Urinary bladder (tissue), 4 donors: ENCODE measurements around the gene ZNF710. TPM values are rescaled to one million over a fixed set of nuclear protein-coding genes. Genes with fewer than 3 reads are reported as not detected.

Experiments
- DNase-seq: peaks from one replicate; pipeline ENCODE4 v3.0.0-alpha.2; 2015; ENCODE audit errors: extremely low spot score
- H3K27ac ChIP-seq: one replicate; pipeline ENCODE4 v1.5.1; 2013; ENCODE audit warnings: low read depth, mild to moderate bottlenecking, moderate library complexity
- H3K36me3 ChIP-seq: one replicate; pipeline ENCODE4 v1.6.1; 2013; ENCODE audit warnings: mild to moderate bottlenecking, moderate library complexity; ENCODE audit not compliant: insufficient read depth
- H3K4me1 ChIP-seq: one replicate; pipeline ENCODE4 v1.6.1; 2013; ENCODE audit warnings: mild to moderate bottlenecking, moderate library complexity; ENCODE audit not compliant: insufficient read depth
- H3K4me3 ChIP-seq: one replicate; pipeline ENCODE4 v1.5.1; 2013; ENCODE audit warnings: low read depth, low read length
- WGBS: extraction: QIAGEN DNeasy Blood & Tissue Kit; methylation state at CpG from one replicate; pipeline ENCODE4 v1.1.7; 2013; 5-methylcytosine and 5-hydroxymethylcytosine counted together
- polyA plus RNA-seq: library from polyadenylated mRNA; stranded (reverse); fragments of 200-250 nt; gene quantifications from one replicate; pipeline ENCODE4 v1.2.3, GENCODE V29; 2013
- total RNA-seq: library from RNA; depleted of rRNA; stranded (reverse); fragments of >200 nt; gene quantifications from one replicate; pipeline ENCODE4 v1.2.3, GENCODE V29; 2014
- donor health status: healthy with polysubstance abuse.
- donor health status: healthy.

The ZNF710 gene
- total and polyA plus RNA-seq, 2 donors, result 9.6 to 9.7 TPM

- WGBS, result 75% methylated on average over 5 of the region's 5 CpGs
- Histone ChIP-seq H3K4me1 (no peaks in the 10 kb centered on the region), H3K36me3 (no peaks in the 10 kb centered on the region), H3K27ac (no peak overlapping the region), H3K4me3 (no peak overlapping the region)
- DNase-seq, result no peak
Observed at GRCh38 chr15:90033006-90033405, 31.9 kb downstream of the ZNF710 start.

GRCh38 chr15:90033448-90033847 is 32.3 kb downstream of the ZNF710 start:
- H3K4me3 ChIP-seq, result no peak overlapping the region
- no peaks in the 10 kb centered on the region for H3K36me3 ChIP-seq
- no peaks in the 10 kb centered on the region for H3K4me1 ChIP-seq
- DNase-seq, result no peak
- WGBS, result 81% methylated on average over 6 of the region's 6 CpGs
- H3K27ac ChIP-seq, result no peak overlapping the region

- Histone ChIP-seq H3K36me3 (no peaks in the 10 kb centered on the region), H3K27ac (peak overlapping the region; percentile 1), H3K4me1 (no peaks in the 10 kb centered on the region), H3K4me3 (no peak overlapping the region)
- DNase-seq, result no peak
- WGBS, result 71% methylated on average over 19 of the region's 19 CpGs
Observed at GRCh38 chr15:90035095-90035839, 34.1 kb downstream of the ZNF710 start.

- no peaks in the 10 kb centered on the region for H3K4me1 ChIP-seq
- H3K4me3 ChIP-seq, result no peak overlapping the region
- no peak for DNase-seq
- no peak overlapping the region for H3K27ac ChIP-seq
- no peaks in the 10 kb centered on the region for H3K36me3 ChIP-seq
- 82% methylated on average over 10 of the region's 10 CpGs for WGBS
Observed at GRCh38 chr15:90035840-90036230, 34.7 kb downstream of the ZNF710 start.

GRCh38 chr15:90036343-90036742 is 35.2 kb downstream of the ZNF710 start:
- no peak overlapping the region for H3K27ac ChIP-seq
- H3K4me3 ChIP-seq, result no peak overlapping the region
- no peaks in the 10 kb centered on the region for H3K36me3 ChIP-seq
- 82% methylated on average over 9 of the region's 9 CpGs for whole genome bisulfite sequencing
- DNase-seq, result no peak
- H3K4me1 ChIP-seq, result no peaks in the 10 kb centered on the region

GRCh38 chr15:90036806-90037510 is 35.8 kb downstream of the ZNF710 start:
- Histone ChIP-seq H3K4me1 (no peaks in the 10 kb centered on the region), H3K27ac (no peak overlapping the region), H3K36me3 (no peaks in the 10 kb centered on the region), H3K4me3 (no peak overlapping the region)
- no peak for DNase-seq
- 80% methylated on average over 11 of the region's 11 CpGs for WGBS

- 74% methylated on average over 5 of the region's 5 CpGs for WGBS
- Histone ChIP-seq H3K4me1 (no peaks in the 10 kb centered on the region), H3K4me3 (no peak overlapping the region), H3K36me3 (no peaks in the 10 kb centered on the region), H3K27ac (no peak overlapping the region)
- DNase-seq, result no peak
Observed at GRCh38 chr15:90037511-90037860, 36.4 kb downstream of the ZNF710 start.

GRCh38 chr15:90037961-90038631 is 37.0 kb downstream of the ZNF710 start:
- H3K27ac ChIP-seq, result no peak overlapping the region
- 80% methylated on average over 14 of the region's 14 CpGs for WGBS
- H3K36me3 ChIP-seq, result no peaks in the 10 kb centered on the region
- no peak overlapping the region for H3K4me3 ChIP-seq
- no peaks in the 10 kb centered on the region for H3K4me1 ChIP-seq
- no peak for DNase-seq

- WGBS, result 88% methylated on average over 3 of the region's 3 CpGs
- H3K36me3 ChIP-seq, result no peaks in the 10 kb centered on the region
- H3K27ac ChIP-seq, result no peak overlapping the region
- H3K4me3 ChIP-seq, result no peak overlapping the region
- no peaks in the 10 kb centered on the region for H3K4me1 ChIP-seq
- no peak for DNase-seq
Observed at GRCh38 chr15:90038632-90039095, 37.5 kb downstream of the ZNF710 start.

GRCh38 chr15:90039996-90040395 is 38.9 kb downstream of the ZNF710 start:
- no peak overlapping the region for H3K27ac ChIP-seq
- no peaks in the 10 kb centered on the region for H3K4me1 ChIP-seq
- no peaks in the 10 kb centered on the region for H3K36me3 ChIP-seq
- WGBS, result 61% methylated on average over 5 of the region's 5 CpGs
- DNase-seq, result no peak
- H3K4me3 ChIP-seq, result no peak overlapping the region

- Histone ChIP-seq H3K36me3 (no peaks in the 10 kb centered on the region), H3K27ac (no peak overlapping the region), H3K4me3 (no peak overlapping the region), H3K4me1 (no peaks in the 10 kb centered on the region)
- DNase-seq, result no peak
- 58% methylated on average over 6 of the region's 6 CpGs for WGBS
Observed at GRCh38 chr15:90040618-90041017, 39.5 kb downstream of the ZNF710 start.

GRCh38 chr15:90042356-90042755 is 41.2 kb downstream of the ZNF710 start:
- WGBS, result 97% methylated on average over 12 of the region's 12 CpGs
- Histone ChIP-seq H3K36me3 (no peaks in the 10 kb centered on the region), H3K4me3 (no peak overlapping the region), H3K27ac (no peak overlapping the region), H3K4me1 (no peaks in the 10 kb centered on the region)
- no peak for DNase-seq

GRCh38 chr15:90042766-90043529 is 41.8 kb downstream of the ZNF710 start:
- H3K4me3 ChIP-seq, result no peak overlapping the region
- no peaks in the 10 kb centered on the region for H3K4me1 ChIP-seq
- 89% methylated on average over 27 of the region's 27 CpGs for WGBS
- DNase-seq, result no peak
- no peak overlapping the region for H3K27ac ChIP-seq
- H3K36me3 ChIP-seq, result no peaks in the 10 kb centered on the region
